Muscle of leg (tissue), 16 donors: ENCODE results near the gene CEP120. TPM values are rescaled to one million over a fixed set of nuclear protein-coding genes. Genes with fewer than 3 reads are reported as not detected.
A peak's percentile ranks its signal among the peaks of the same experiment; 100 is the strongest.
"Not testable (repeated sequence)": the region's sequence is repeated elsewhere in the genome, so short reads cannot be mapped to it uniquely, and the experiment has no call there.

Experiments
- DNase-seq: peaks from one replicate; pipeline ENCODE4 v3.0.0; 2013
- H3K27ac ChIP-seq: one replicate; pipeline ENCODE4 v1.5.1; 2013; ENCODE audit warnings: mild to moderate bottlenecking, low read length, control low read depth
- H3K27me3 ChIP-seq: one replicate; pipeline ENCODE4 v1.6.1; 2013; ENCODE audit warnings: low read length; ENCODE audit not compliant: control insufficient read depth, insufficient read depth
- H3K36me3 ChIP-seq: one replicate; pipeline ENCODE4 v1.6.1; 2013; ENCODE audit warnings: low read length; ENCODE audit not compliant: control insufficient read depth, insufficient read depth
- H3K4me1 ChIP-seq: one replicate; pipeline ENCODE4 v1.6.1; 2013; ENCODE audit warnings: low read length; ENCODE audit not compliant: control insufficient read depth, insufficient read depth
- H3K4me3 ChIP-seq: one replicate; pipeline ENCODE4 v1.5.1; 2013; ENCODE audit warnings: low read length, control low read depth
- H3K9me3 ChIP-seq: replicated peaks from 2 replicates; pipeline ENCODE4 v1.6.1; 2013; ENCODE audit warnings: low read depth, low read length; ENCODE audit not compliant: control insufficient read depth
- WGBS: methylation state at CpG from one replicate; pipeline ENCODE4 v1.1.5; 2013; ENCODE audit warnings: missing lambda C conversion rate; ENCODE audit not compliant: insufficient coverage; 5-methylcytosine and 5-hydroxymethylcytosine counted together
- long read RNA-seq, 11 donors: transcript quantifications; one replicate each; lab custom pipeline, GENCODE V29; 2026
- polyA plus RNA-seq, 8 donors: library from polyadenylated mRNA; unstranded; fragments of 120-200 nt; gene quantifications; one replicate each; pipeline versions ENCODE4 v1.2.1 to v1.2.3, GENCODE V29; 2013; ENCODE audit warnings: inconsistent platforms in 1 of 8, low replicate concordance in 1 of 8; ENCODE audit not compliant: insufficient read length in 8 of 8, insufficient read depth in 1 of 8
- total RNA-seq: library from RNA; stranded (reverse); fragments of 120-200 nt; gene quantifications from one replicate; pipeline ENCODE4 v1.2.4, GENCODE V29; 2013

CEP120 gene
- total RNA-seq (14.1 TPM), polyA plus RNA-seq (10 to 100 TPM in 6 of 8 donors, 1 to 10 TPM in 2; 7.9 to 14.9 (median 11.4) TPM)
- long read RNA-seq, donor 1 = 0 reads
- long read RNA-seq, donor 2 = 0 reads
- long read RNA-seq, donor 3, full-length matches to known transcripts = 1 of 1 reads
- long read RNA-seq, donor 3, partial matches to known transcripts = 0 of 1 reads
- long read RNA-seq, donor 3, other reads (novel, unspliced or antisense) = 0 of 1 reads
- long read RNA-seq, donor 4 = 0 reads
- long read RNA-seq, donor 5 = 0 reads
- long read RNA-seq, donor 6, full-length matches to known transcripts = 2 of 2 reads
- long read RNA-seq, donor 6, partial matches to known transcripts = 0 of 2 reads
- long read RNA-seq, donor 6, other reads (novel, unspliced or antisense) = 0 of 2 reads
- long read RNA-seq, donor 7, full-length matches to known transcripts = 1 of 1 reads
- long read RNA-seq, donor 7, partial matches to known transcripts = 0 of 1 reads
- long read RNA-seq, donor 7, other reads (novel, unspliced or antisense) = 0 of 1 reads
- long read RNA-seq, donor 8 = 0 reads
- long read RNA-seq, donor 9 = 0 reads
- long read RNA-seq, donor 10, full-length matches to known transcripts = 2 of 2 reads
- long read RNA-seq, donor 10, partial matches to known transcripts = 0 of 2 reads
- long read RNA-seq, donor 10, other reads (novel, unspliced or antisense) = 0 of 2 reads
- long read RNA-seq, donor 11, full-length matches to known transcripts = 1 of 1 reads
- long read RNA-seq, donor 11, partial matches to known transcripts = 0 of 1 reads
- long read RNA-seq, donor 11, other reads (novel, unspliced or antisense) = 0 of 1 reads

- H3K27me3 ChIP-seq = no peaks in the 10 kb centered on the region
- under 1% methylated on average over 26 of the region's 47 CpGs for WGBS
- peak; percentile 100 for DNase-seq
- H3K27ac ChIP-seq = peak within 1 kb of the TSS; percentile 86
- peaks cover 7% of the 10 kb centered on the region for H3K4me1 ChIP-seq
- no peaks in the 10 kb centered on the region for H3K36me3 ChIP-seq
- no peaks in the 10 kb centered on the region for H3K9me3 ChIP-seq
- H3K4me3 ChIP-seq = peak within 1 kb of the TSS; percentile 85
Observed at GRCh38 chr5:123423278-123424149, at the start of gene CEP120. TSS of gene CEP120 (minus strand) at chr5:123423403. CDS start at chr5:123422998, 405 bp downstream.

- no peaks in the 10 kb centered on the region for H3K4me1 ChIP-seq
- WGBS = 74% methylated on average over 3 of the region's 8 CpGs
- no peaks in the 10 kb centered on the region for H3K27me3 ChIP-seq
- H3K9me3 ChIP-seq = no peaks in the 10 kb centered on the region
- H3K4me3 ChIP-seq = no peak overlapping the region
- DNase-seq = no peak
- no peak overlapping the region for H3K27ac ChIP-seq
- H3K36me3 ChIP-seq = no peaks in the 10 kb centered on the region
Observed at GRCh38 chr5:123472150-123472924, 49.1 kb upstream of the CEP120 start.

- H3K27me3 ChIP-seq = no peaks in the 10 kb centered on the region
- H3K4me3 ChIP-seq = no peak overlapping the region
- no peaks in the 10 kb centered on the region for H3K4me1 ChIP-seq
- no CpG with 5 or more reads among the region's 3 CpGs for WGBS
- H3K27ac ChIP-seq = no peak overlapping the region
- DNase-seq = no peak
- H3K9me3 ChIP-seq = no peaks in the 10 kb centered on the region
- H3K36me3 ChIP-seq = no peaks in the 10 kb centered on the region
Observed at GRCh38 chr5:123471385-123471784, 48.2 kb upstream of the CEP120 start.

- DNase-seq, H3K4me3 ChIP-seq, H3K9me3 ChIP-seq, H3K36me3 ChIP-seq, H3K4me1 ChIP-seq, H3K27me3 ChIP-seq, H3K27ac ChIP-seq: not testable (repeated sequence)
- 83% methylated on average over 1 of the region's 1 CpG for whole genome bisulfite sequencing
Observed at GRCh38 chr5:123466839-123467238, 43.6 kb upstream of the CEP120 start.

GRCh38 chr5:123460296-123460729 is 37.1 kb upstream of the CEP120 start:
- 53% methylated on average over 2 of the region's 2 CpGs for WGBS
- no peaks in the 10 kb centered on the region for H3K9me3 ChIP-seq
- H3K27ac ChIP-seq = no peak overlapping the region
- H3K4me3 ChIP-seq = no peak overlapping the region
- no peaks in the 10 kb centered on the region for H3K27me3 ChIP-seq
- no peaks in the 10 kb centered on the region for H3K36me3 ChIP-seq
- no peaks in the 10 kb centered on the region for H3K4me1 ChIP-seq
- no peak for DNase-seq

GRCh38 chr5:123458994-123459393 is 35.8 kb upstream of the CEP120 start:
- WGBS = no CpG with 5 or more reads among the region's 4 CpGs

GRCh38 chr5:123456242-123456641 is 33.0 kb upstream of the CEP120 start:
- Histone ChIP-seq H3K9me3 (no peaks in the 10 kb centered on the region), H3K4me3 (no peak overlapping the region), H3K27ac (no peak overlapping the region), H3K27me3 (no peaks in the 10 kb centered on the region), H3K4me1 (no peaks in the 10 kb centered on the region), H3K36me3 (no peaks in the 10 kb centered on the region)
- DNase-seq = no peak
- WGBS = no CpG with 5 or more reads among the region's 1 CpG

More at GRCh38 chr5:123458994-123459393, 35.8 kb upstream of the CEP120 start:
- H3K27me3 ChIP-seq, H3K27ac ChIP-seq, H3K4me1 ChIP-seq, H3K36me3 ChIP-seq, H3K4me3 ChIP-seq, DNase-seq, H3K9me3 ChIP-seq: not testable (repeated sequence)

GRCh38 chr5:123455640-123456039 is 32.4 kb upstream of the CEP120 start:
- Histone ChIP-seq H3K4me1 (no peaks in the 10 kb centered on the region), H3K27ac (no peak overlapping the region), H3K9me3 (no peaks in the 10 kb centered on the region), H3K36me3 (no peaks in the 10 kb centered on the region), H3K4me3 (no peak overlapping the region), H3K27me3 (no peaks in the 10 kb centered on the region)
- WGBS = no CpG with 5 or more reads among the region's 2 CpGs
- DNase-seq = no peak

GRCh38 chr5:123455095-123455494 is 31.9 kb upstream of the CEP120 start:
- H3K9me3 ChIP-seq = no peaks in the 10 kb centered on the region
- no peak overlapping the region for H3K4me3 ChIP-seq
- no peaks in the 10 kb centered on the region for H3K27me3 ChIP-seq
- no peaks in the 10 kb centered on the region for H3K4me1 ChIP-seq
- no peak overlapping the region for H3K27ac ChIP-seq
- WGBS = 78% methylated on average over 1 of the region's 3 CpGs
- peak; percentile 31 for DNase-seq
- H3K36me3 ChIP-seq = no peaks in the 10 kb centered on the region
